Activated T-helper 17 cell treated with anti-CD3 and anti-CD28 coated beads, Interleukin-2, amount 50 U/mL, for 72 hours (primary cell): Measurements from ENCODE around the gene DESI2. TPM values are rescaled to one million over a fixed set of nuclear protein-coding genes. Genes with fewer than 3 reads are reported as not detected.

Experiments used
- ATAC-seq: fragments of 150-1000 bp; cut with Tn5 transposase; replicated peaks from 2 replicates; pipeline ENCODE4 v1.10.0; 2021; ENCODE audit warnings: mild to moderate bottlenecking, moderate library complexity
- H3K27ac Mint-ChIP-seq: one replicate; pipeline ENCODE4 v1.8.0; 2022; ENCODE audit warnings: mixed read lengths
- H3K27me3 Mint-ChIP-seq: one replicate; pipeline ENCODE4 v1.8.0; 2022; ENCODE audit warnings: mixed read lengths
- H3K36me3 Mint-ChIP-seq: one replicate; pipeline ENCODE4 v1.8.0; 2022; ENCODE audit warnings: low read depth, mild to moderate bottlenecking, mixed read lengths
- H3K4me1 Mint-ChIP-seq: one replicate; pipeline ENCODE4 v1.8.0; 2022; ENCODE audit warnings: mixed read lengths
- H3K4me3 Mint-ChIP-seq: one replicate; pipeline ENCODE4 v1.8.0; 2022; ENCODE audit warnings: mild to moderate bottlenecking, mixed read lengths
- H3K9me3 Mint-ChIP-seq: one replicate; pipeline ENCODE4 v1.8.0; 2022; ENCODE audit warnings: mixed read lengths
- total RNA-seq, 2 donors: library from RNA; stranded (reverse); gene quantifications; one replicate each; pipeline ENCODE4 v1.2.3, GENCODE V29; 2022

The DESI2 gene
- total RNA-seq, 2 donors from 2014 or later: 27.1 to 32.6 TPM

- H3K27ac Mint-ChIP-seq: no peak overlapping the region
Measured at GRCh38 chr1:244705261-244706234, 52.6 kb downstream of the DESI2 start.

DNA sequence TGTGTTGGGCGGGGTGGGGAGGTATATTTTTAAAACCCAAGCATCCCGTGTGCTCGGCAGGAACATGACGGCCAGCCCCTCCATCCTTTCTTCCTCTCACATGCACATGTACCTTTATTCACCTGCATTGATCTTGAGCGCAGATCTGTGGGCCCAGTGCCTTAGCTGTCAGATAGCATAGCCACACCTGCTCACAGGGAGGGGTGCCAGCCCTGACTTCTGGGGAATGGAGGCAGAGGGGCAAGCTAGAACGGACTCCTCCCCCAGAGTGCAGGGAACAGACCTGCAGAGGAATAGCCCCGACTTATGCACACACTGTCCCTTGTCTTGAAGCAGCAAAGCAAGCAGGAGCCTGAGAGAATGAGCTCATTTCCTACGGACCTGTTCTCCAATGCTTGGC is 56.1 kb downstream of the DESI2 start:
- Mint-ChIP-seq H3K27me3 (no peaks in the 10 kb centered on the region), H3K27ac (no peak overlapping the region), H3K4me3 (no peak overlapping the region)

More at GRCh38 chr1:244705261-244706234, 52.6 kb downstream of the DESI2 start:
- no peaks in the 10 kb centered on the region for H3K4me1 Mint-ChIP-seq
- no peak overlapping the region for H3K4me3 Mint-ChIP-seq
- H3K27me3 Mint-ChIP-seq: no peaks in the 10 kb centered on the region
- no peaks in the 10 kb centered on the region for H3K9me3 Mint-ChIP-seq
- peaks cover 35% of the 10 kb centered on the region for H3K36me3 Mint-ChIP-seq
- no peak for ATAC-seq

GRCh38 chr1:244709476-244710368 is 56.8 kb downstream of the DESI2 start:
- Mint-ChIP-seq H3K36me3 (peaks cover 19% of the 10 kb centered on the region), H3K4me1 (peaks cover 6% of the 10 kb centered on the region), H3K4me3 (no peak overlapping the region), H3K27ac (no peak overlapping the region), H3K27me3 (no peaks in the 10 kb centered on the region), H3K9me3 (no peaks in the 10 kb centered on the region)
- no peak for ATAC-seq

More for the DNA sequence above, 56.1 kb downstream of the DESI2 start:
- peaks cover 20% of the 10 kb centered on the region for H3K36me3 Mint-ChIP-seq
- peaks cover 6% of the 10 kb centered on the region for H3K4me1 Mint-ChIP-seq
- no peak for ATAC-seq
- H3K9me3 Mint-ChIP-seq: no peaks in the 10 kb centered on the region

DNA sequence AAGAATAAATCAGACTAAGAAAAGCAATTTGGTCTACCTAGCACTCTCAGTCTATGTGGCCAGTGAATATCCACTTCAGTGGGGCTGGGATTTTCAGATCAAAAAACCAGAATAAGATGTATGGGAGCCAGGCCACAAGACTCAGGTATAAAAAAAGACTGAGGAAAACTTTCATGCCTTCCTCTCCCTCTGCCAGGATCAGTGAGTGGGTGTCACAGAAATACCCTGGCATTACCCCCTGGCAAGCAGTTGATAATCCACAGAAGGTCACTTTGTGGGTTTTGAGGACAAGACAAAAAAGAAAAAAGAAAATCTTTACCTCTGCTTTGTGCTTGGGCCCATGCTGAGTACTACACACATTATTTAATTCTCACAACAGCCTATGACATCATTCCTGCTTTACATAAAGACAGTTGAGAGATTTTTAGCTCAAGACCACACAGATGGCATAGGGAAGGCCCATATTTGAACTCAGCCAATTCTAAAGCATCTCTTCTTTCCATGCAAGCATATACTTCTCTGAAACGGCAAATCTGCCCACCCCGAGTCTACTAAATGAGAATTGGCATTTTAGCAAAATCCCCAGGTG is 57.6 kb downstream of the DESI2 start:
- no peak overlapping the region for H3K27ac Mint-ChIP-seq
- H3K4me1 Mint-ChIP-seq: peaks cover 6% of the 10 kb centered on the region
- H3K9me3 Mint-ChIP-seq: no peaks in the 10 kb centered on the region
- no peak overlapping the region for H3K4me3 Mint-ChIP-seq
- ATAC-seq: no peak
- peaks cover 11% of the 10 kb centered on the region for H3K36me3 Mint-ChIP-seq
- H3K27me3 Mint-ChIP-seq: no peaks in the 10 kb centered on the region

- Mint-ChIP-seq H3K4me3 (no peak overlapping the region), H3K36me3 (no peaks in the 10 kb centered on the region), H3K9me3 (no peaks in the 10 kb centered on the region), H3K27me3 (no peaks in the 10 kb centered on the region), H3K4me1 (peaks cover 6% of the 10 kb centered on the region), H3K27ac (no peak overlapping the region)
- ATAC-seq: peak; percentile 95
Measured at GRCh38 chr1:244712669-244713068, 59.7 kb downstream of the DESI2 start.

DNA sequence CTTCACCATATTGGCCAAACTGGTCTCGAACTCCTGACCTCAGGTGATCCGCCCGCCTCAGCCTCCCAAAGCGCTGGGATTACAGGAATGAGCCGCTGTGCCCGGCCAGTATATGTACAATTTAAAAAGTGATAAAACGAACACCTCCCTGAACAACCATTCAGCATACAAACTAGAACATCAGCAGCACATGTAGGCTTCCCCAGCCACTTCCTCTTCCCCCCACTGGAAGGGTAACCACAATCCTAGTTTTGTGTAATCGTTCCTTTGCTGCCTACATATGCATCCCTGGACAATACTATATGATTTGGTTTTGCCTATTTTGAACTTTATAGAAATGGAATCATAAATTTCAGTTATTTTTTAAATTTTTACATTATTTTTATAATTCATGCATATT is 60.4 kb downstream of the DESI2 start:
- Mint-ChIP-seq H3K27me3 (no peaks in the 10 kb centered on the region), H3K4me3 (no peak overlapping the region), H3K27ac (no peak overlapping the region), H3K9me3 (no peaks in the 10 kb centered on the region), H3K36me3 (no peaks in the 10 kb centered on the region), H3K4me1 (peaks cover 6% of the 10 kb centered on the region)
- ATAC-seq: no peak

DNA sequence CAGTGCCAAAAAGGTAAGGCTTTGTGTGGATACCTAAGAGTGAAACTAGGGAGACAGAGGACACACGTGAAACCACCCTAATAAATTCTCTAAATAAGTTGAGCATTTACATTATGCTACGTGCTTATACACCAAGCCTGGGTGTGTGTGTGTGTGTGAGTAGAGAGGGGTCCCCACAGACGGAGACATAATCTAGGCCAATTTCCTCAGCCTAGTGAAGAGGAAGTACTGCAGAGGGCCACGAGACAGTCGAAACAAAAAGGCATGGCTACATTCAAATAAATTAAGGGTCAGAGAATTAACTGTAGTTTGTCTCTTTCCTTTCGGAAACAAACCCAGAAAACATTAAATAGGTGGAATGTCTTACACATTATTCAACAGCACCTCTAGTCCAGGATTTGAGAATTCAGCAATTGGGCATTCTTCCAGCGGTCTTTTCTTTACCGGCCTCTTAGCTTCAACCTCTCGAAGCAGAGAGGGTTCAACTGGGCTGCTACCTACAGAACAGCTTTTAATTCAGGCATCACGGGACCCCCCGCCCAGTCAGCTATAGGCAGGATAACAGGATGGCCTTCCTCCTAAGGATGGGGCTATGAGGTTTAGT is 75.0 kb downstream of the DESI2 start:
- no peaks in the 10 kb centered on the region for H3K9me3 Mint-ChIP-seq
- H3K36me3 Mint-ChIP-seq: no peaks in the 10 kb centered on the region
- H3K27me3 Mint-ChIP-seq: peaks cover 16% of the 10 kb centered on the region
- H3K4me3 Mint-ChIP-seq: no peak overlapping the region
- no peak for ATAC-seq
- peaks cover 6% of the 10 kb centered on the region for H3K4me1 Mint-ChIP-seq
- H3K27ac Mint-ChIP-seq: no peak overlapping the region

GRCh38 chr1:244730153-244730933 is 77.4 kb downstream of the DESI2 start:
- Mint-ChIP-seq H3K36me3 (no peaks in the 10 kb centered on the region), H3K27me3 (peaks cover 16% of the 10 kb centered on the region), H3K4me3 (peak overlapping the region; percentile 82), H3K27ac (no peak overlapping the region), H3K9me3 (no peaks in the 10 kb centered on the region), H3K4me1 (peaks cover 6% of the 10 kb centered on the region)
- peak; percentile 57 for ATAC-seq

GRCh38 chr1:244730934-244731434 is 78.1 kb downstream of the DESI2 start:
- Mint-ChIP-seq H3K27me3 (peaks cover 16% of the 10 kb centered on the region), H3K9me3 (no peaks in the 10 kb centered on the region), H3K4me3 (peak overlapping the region; percentile 68), H3K27ac (no peak overlapping the region), H3K4me1 (peaks cover 6% of the 10 kb centered on the region), H3K36me3 (no peaks in the 10 kb centered on the region)
- ATAC-seq: no peak

- ATAC-seq: no peak
- Mint-ChIP-seq H3K27ac (no peak overlapping the region), H3K27me3 (peaks cover 16% of the 10 kb centered on the region), H3K9me3 (no peaks in the 10 kb centered on the region), H3K4me1 (peaks cover 6% of the 10 kb centered on the region), H3K4me3 (peak overlapping the region; percentile 68), H3K36me3 (no peaks in the 10 kb centered on the region)
Measured at GRCh38 chr1:244731651-244732050, 78.7 kb downstream of the DESI2 start.

DNA sequence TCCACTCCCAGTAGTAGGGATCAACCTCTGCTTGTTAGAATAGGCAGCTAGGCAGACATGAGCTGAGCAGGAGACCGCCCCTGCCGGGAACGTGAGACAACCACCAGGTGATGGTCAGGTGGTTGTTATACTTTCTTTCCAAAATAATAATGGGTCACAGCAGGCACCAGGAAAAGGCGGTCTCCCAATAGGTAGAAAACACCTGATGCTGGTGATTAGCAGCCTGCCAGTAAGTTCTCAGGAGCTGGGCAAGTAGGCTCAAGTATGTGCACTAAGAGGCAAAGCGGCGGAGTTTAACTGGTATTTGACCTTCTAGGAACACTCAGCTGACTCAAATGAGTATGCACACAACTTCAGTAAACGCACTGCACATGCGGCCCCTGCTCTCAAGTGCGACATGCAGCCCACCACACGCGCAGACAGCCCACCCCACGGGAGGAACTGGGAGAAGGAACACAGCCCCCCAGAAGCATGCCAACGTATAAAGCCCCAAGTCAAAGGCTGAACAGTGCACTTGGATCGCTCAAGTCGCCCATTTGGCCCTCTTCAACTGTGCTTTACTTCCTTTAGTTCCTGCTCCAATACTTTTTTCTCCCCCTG is 80.0 kb downstream of the DESI2 start:
- H3K9me3 Mint-ChIP-seq: no peaks in the 10 kb centered on the region
- no peaks in the 10 kb centered on the region for H3K36me3 Mint-ChIP-seq
- H3K27ac Mint-ChIP-seq: no peak overlapping the region
- ATAC-seq: no peak
- peaks cover 16% of the 10 kb centered on the region for H3K27me3 Mint-ChIP-seq
- H3K4me1 Mint-ChIP-seq: peaks cover 6% of the 10 kb centered on the region
- H3K4me3 Mint-ChIP-seq: no peak overlapping the region

DNA sequence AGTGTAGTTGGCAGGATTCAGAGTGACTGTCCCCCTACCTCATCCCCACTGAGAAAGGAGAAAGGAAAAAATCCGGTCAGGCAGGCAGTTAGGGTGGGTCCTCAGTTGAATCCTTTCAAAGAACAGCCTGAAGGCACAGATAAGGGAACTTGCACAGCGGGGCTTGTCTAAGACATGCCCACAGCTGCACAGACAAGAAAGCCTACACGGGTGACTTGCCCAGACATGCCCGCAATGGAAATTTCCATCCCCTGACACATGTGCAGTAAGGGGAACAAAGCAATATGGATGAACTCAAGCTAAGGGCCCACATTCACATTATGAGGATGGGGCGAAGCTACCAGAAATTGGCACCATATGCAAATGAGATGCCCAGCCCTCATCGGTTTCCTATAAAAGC is 82.5 kb downstream of the DESI2 start:
- Mint-ChIP-seq H3K4me3 (no peak overlapping the region), H3K27ac (peak overlapping the region; percentile 54), H3K4me1 (no peaks in the 10 kb centered on the region), H3K27me3 (peaks cover 9% of the 10 kb centered on the region), H3K36me3 (no peaks in the 10 kb centered on the region), H3K9me3 (no peaks in the 10 kb centered on the region)
- no peak for ATAC-seq
